GM23338 (cell line): ENCODE results near the gene APOL6. TPM values are rescaled to one million over a fixed set of nuclear protein-coding genes. Genes with fewer than 3 reads are reported as not detected.

Experiments
- ATAC-seq: fragments of 200-7000 bp; cut with Tn5 transposase; 3 replicates; pipeline ENCODE4 v1.9.1; 2020
- DNase-seq: peaks from one replicate; pipeline ENCODE4 v3.0.0-alpha.2; 2015; ENCODE audit warnings: low spot score
- H2AFZ ChIP-seq: fragments of 200-600 bp; sonication (generic); 2 replicates; pipeline ENCODE4 v1.8.0; 2016; ENCODE audit warnings: antibody characterized with exemption, mild to moderate bottlenecking, moderate library complexity
- H3F3A ChIP-seq: fragments of 200-600 bp; sonication (generic); replicated peaks from 2 replicates; pipeline ENCODE4 v1.8.0; 2017; ENCODE audit warnings: antibody characterized with exemption, mixed run types, low read depth
- H3K27ac ChIP-seq: fragments of 200-600 bp; sonication (generic); 2 replicates; pipeline ENCODE4 v1.6.1; 2016; ENCODE audit warnings: low read depth
- H3K27me3 ChIP-seq: fragments of 200-600 bp; sonication (generic); 2 replicates; pipeline ENCODE4 v1.8.0; 2016; ENCODE audit warnings: mild to moderate bottlenecking, mixed run types, moderate library complexity; ENCODE audit not compliant: insufficient read depth
- H3K36me3 ChIP-seq: fragments of 200-600 bp; sonication (generic); 2 replicates; pipeline ENCODE4 v1.8.0; 2016; ENCODE audit warnings: mild to moderate bottlenecking; ENCODE audit not compliant: insufficient read depth
- H3K4me1 ChIP-seq: fragments of 200-600 bp; sonication (generic); 2 replicates; pipeline ENCODE4 v1.8.0; 2016; ENCODE audit warnings: mild to moderate bottlenecking, moderate library complexity; ENCODE audit not compliant: insufficient read depth
- H3K4me2 ChIP-seq: fragments of 200-600 bp; sonication (generic); 2 replicates; pipeline ENCODE4 v1.7.1; 2017; ENCODE audit warnings: mixed run types
- H3K4me3 ChIP-seq: fragments of 200-600 bp; sonication (generic); 2 replicates; pipeline ENCODE4 v1.6.1; 2016; ENCODE audit warnings: mixed run types
- H3K79me2 ChIP-seq: fragments of 200-600 bp; sonication (generic); replicated peaks from 2 replicates; pipeline ENCODE4 v1.8.0; 2017; ENCODE audit warnings: mild to moderate bottlenecking; ENCODE audit not compliant: insufficient read depth
- H3K9me2 ChIP-seq: fragments of 200-600 bp; sonication (generic); 2 replicates; pipeline ENCODE4 v1.8.0; 2017; ENCODE audit not compliant: insufficient read depth
- H4K20me1 ChIP-seq: fragments of 200-600 bp; sonication (generic); replicated peaks from 2 replicates; pipeline ENCODE4 v1.8.0; 2017; ENCODE audit warnings: mild to moderate bottlenecking; ENCODE audit not compliant: insufficient read depth
- H3K27ac Mint-ChIP-seq: 2 replicates; pipeline ENCODE4 v1.8.0; 2020; ENCODE audit warnings: inconsistent platforms, mild to moderate bottlenecking, moderate library complexity, mixed read lengths
- H3K27me3 Mint-ChIP-seq: 3 replicates; pipeline ENCODE4 v1.8.0; 2022; ENCODE audit warnings: low read depth, mild to moderate bottlenecking, moderate library complexity, mixed read lengths, inconsistent platforms; ENCODE audit not compliant: insufficient read depth, poor library complexity
- H3K36me3 Mint-ChIP-seq: 3 replicates; pipeline ENCODE4 v1.8.0; 2021; ENCODE audit warnings: low read depth, mild to moderate bottlenecking, inconsistent platforms, moderate library complexity, mixed read lengths
- H3K4me1 Mint-ChIP-seq: 3 replicates; pipeline ENCODE4 v1.8.0; 2020; ENCODE audit warnings: mild to moderate bottlenecking, inconsistent platforms, mixed read lengths
- H3K4me3 Mint-ChIP-seq: 3 replicates; pipeline ENCODE4 v1.8.0; 2021; ENCODE audit warnings: moderate library complexity, mild to moderate bottlenecking, inconsistent platforms, mixed read lengths
- H3K9me3 Mint-ChIP-seq: 3 replicates; pipeline ENCODE4 v1.8.0; 2020; ENCODE audit warnings: moderate library complexity, mild to moderate bottlenecking, inconsistent platforms, mixed read lengths
- POLR2AphosphoS5 ChIP-seq: IDR thresholded peaks from 2 replicates; pipeline ENCODE4 v1.6.1; 2016; ENCODE audit warnings: antibody characterized with exemption, low read depth
- polyA plus RNA-seq: library from polyadenylated mRNA; unstranded; fragments of >200 nt; fragmentation: Nextera tagmentation; extraction: Ambion mirVana; gene quantifications from 2 replicates; pipeline ENCODE4 v1.2.1, GENCODE V29; 2016
- total RNA-seq: library from RNA; depleted of rRNA; stranded (reverse); fragments of >200 nt; shearing (Covaris generic); gene quantifications from 2 replicates; pipeline ENCODE4 v1.2.3, GENCODE V29; 2014; rRNA removed

APOL6 gene
- total and polyA plus RNA-seq, 2 experiments from 2014 or later = 0.10 to 0.14 TPM

DNA sequence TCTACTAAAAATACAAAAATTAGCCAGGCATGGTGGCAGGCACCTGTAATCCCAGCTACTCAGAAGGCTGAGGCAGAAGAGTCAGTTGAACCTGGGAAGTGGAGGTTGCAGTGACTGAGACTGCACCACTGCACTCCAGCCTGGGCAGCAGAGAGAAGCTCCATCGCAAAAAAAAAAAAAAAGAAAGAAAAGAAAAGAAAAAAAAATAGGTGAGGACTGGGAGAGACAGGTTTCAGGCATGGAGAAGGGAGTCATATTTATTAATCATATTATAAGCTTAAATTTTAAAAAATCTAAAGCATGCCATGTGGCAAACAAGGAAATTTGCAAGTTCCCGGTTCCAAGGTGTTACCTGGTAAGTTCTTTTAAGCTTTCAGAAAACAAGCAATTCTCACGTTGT lies 69.3 kb downstream of the APOL6 start, which contains the start of gene APOL5:
Gene APOL5 (plus strand): TSS at position 301 of the 400 bp plus-strand sequence. CDS start 0 bp downstream, at position 301.
- no peaks in the 10 kb centered on the region for H3K4me1 Mint-ChIP-seq
- H3K36me3 ChIP-seq = no peaks in the 10 kb centered on the region
- no peak within 1 kb of the TSS for H3K27ac ChIP-seq
- no peak within 1 kb of the TSS for H3K4me2 ChIP-seq
- H3K79me2 ChIP-seq = no peaks in the 10 kb centered on the region
- H3K27ac Mint-ChIP-seq = no peak within 1 kb of the TSS; the same call in 1 of the 2 replicates
- H3K4me3 Mint-ChIP-seq = no peak within 1 kb of the TSS
- DNase-seq = no peak
- no peak within 1 kb of the TSS for H3K4me3 ChIP-seq
- H2AFZ ChIP-seq = 0 out of 2 replicates have a peak within 1 kb of the TSS, but pooled peaks have one; percentile 5
- ATAC-seq = no peak
- no peaks in the 10 kb centered on the region for H4K20me1 ChIP-seq
- H3K27me3 ChIP-seq = no peaks in the 10 kb centered on the region
- no peaks in the 10 kb centered on the region for H3K4me1 ChIP-seq
- no peaks in the 10 kb centered on the region for H3K9me2 ChIP-seq
- H3K27me3 Mint-ChIP-seq = peaks cover 2% of the 10 kb centered on the region
- no peak for TF ChIP-seq POLR2AphosphoS5
- H3K9me3 Mint-ChIP-seq = peaks cover 3% of the 10 kb centered on the region; the same call in 1 of the 3 replicates
- H3F3A ChIP-seq = no peaks in the 10 kb centered on the region
- no peaks in the 10 kb centered on the region; the same call in 2 of the 3 replicates for H3K36me3 Mint-ChIP-seq

Other genes starting within 250 kb of the APOL6 start
- gene MCM5, start 248.3 kb upstream of the APOL6 start, total RNA-seq = 287 and 325 TPM in 2 replicates
- 282 and 288 TPM in 2 replicates for gene MCM5, start 248.3 kb upstream of the APOL6 start, polyA plus RNA-seq
- 3.2 and 3.6 TPM in 2 replicates for gene RASD2, start 107.6 kb upstream of the APOL6 start, total RNA-seq
- 1.2 and 1.5 TPM in 2 replicates for gene RASD2, start 107.6 kb upstream of the APOL6 start, polyA plus RNA-seq
- gene MB, start 31.1 kb upstream of the APOL6 start, total RNA-seq = not detected in 2 replicates
- 0.64 TPM in 1 of 2 replicates, not detected in the other for gene MB, start 31.1 kb upstream of the APOL6 start, polyA plus RNA-seq
- gene APOL5, start 69.4 kb downstream of the APOL6 start, total RNA-seq = not detected in 2 replicates
- gene APOL5, start 69.4 kb downstream of the APOL6 start, polyA plus RNA-seq = not detected in 2 replicates